Stimulated activated CD4-positive, alpha-beta T cell treated with anti-CD3 and anti-CD28 coated beads, Interleukin-1b, Interleukin-23, amount 100 ng/mL, for 1 hour (primary cell): ENCODE data around the gene PRSS38.

ENCODE experiments used
- DNase-seq, 2 donors: peaks; one replicate each; pipeline ENCODE4 v3.0.0-alpha.2; 2020; ENCODE audit warnings: low read depth in 2 of 2

Gene PRSS38

DNA sequence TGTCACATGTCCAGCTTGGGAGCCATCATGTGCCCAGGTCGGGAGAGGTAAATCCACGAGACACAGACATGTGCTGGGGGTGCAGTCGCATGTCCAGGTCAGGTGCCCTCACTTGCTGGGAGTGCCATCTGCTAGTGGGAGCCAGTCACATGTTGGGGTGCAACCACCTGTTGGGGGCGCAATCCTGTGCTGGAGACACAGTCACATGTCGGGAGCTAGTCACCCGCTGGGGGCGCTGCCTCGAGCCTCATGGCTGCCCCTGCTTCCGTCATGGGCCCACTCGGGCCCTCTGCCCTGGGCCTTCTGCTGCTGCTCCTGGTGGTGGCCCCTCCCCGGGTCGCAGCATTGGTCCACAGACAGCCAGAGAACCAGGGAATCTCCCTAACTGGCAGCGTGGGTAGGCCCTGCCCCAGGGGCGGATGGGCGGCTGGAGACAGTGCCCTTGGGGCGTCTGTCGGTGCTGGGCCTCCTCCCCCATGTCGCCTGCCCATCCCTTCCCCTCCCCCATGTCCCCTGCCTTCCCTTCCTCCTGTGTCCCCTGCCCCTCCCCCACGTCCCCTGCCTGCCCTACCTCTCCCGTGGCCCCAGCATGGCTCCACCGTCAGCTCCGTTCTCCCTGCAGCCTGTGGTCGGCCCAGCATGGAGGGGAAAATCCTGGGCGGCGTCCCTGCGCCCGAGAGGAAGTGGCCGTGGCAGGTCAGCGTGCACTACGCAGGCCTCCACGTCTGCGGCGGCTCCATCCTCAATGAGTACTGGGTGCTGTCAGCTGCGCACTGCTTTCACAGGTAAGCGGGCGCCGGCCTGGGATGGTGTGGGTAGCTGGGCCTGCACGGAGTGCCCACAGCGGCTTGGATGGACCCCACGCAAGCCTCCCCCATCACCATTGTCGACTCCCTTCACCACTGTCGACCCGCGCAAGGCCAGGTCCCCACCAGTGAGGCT is at the start of gene PRSS38:
TSS of gene PRSS38 (plus strand) at position 208 of the 942 bp plus-strand sequence. CDS start at position 250, 42 bp downstream.
- DNase-seq = no peak

DNA sequence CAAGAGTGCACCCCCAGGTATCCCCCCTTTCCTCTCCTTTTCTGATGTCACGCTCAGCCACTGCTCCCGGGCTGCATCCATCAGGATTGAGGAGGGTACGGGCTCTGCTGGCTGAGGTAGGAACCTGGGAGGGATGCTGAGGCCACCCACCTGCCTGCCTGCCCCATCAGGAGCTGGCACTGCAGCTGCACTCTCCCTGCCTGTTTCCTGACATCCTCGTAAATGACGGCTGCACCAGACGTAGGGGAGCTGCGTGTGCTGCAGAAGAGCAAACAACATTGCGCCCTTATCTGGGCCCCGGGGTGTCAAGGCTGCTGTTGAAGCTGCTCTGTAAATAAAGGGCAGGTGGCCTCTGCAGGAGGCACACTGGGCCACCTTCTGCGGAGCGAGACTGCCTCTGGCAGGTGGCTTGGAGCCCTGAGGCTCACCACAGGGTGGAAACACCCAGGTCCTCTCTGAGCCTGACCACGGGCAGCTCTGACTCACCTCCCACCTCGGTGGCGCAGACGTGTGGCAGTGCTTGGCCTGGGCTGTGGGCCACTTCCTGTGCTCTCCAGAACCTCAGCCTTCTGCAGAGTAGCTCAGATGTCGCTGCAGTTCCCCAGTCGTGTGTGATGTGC is 49.4 kb upstream of the PRSS38 start:
- DNase-seq = peak in 1 of 2 donors; percentile 63

DNA sequence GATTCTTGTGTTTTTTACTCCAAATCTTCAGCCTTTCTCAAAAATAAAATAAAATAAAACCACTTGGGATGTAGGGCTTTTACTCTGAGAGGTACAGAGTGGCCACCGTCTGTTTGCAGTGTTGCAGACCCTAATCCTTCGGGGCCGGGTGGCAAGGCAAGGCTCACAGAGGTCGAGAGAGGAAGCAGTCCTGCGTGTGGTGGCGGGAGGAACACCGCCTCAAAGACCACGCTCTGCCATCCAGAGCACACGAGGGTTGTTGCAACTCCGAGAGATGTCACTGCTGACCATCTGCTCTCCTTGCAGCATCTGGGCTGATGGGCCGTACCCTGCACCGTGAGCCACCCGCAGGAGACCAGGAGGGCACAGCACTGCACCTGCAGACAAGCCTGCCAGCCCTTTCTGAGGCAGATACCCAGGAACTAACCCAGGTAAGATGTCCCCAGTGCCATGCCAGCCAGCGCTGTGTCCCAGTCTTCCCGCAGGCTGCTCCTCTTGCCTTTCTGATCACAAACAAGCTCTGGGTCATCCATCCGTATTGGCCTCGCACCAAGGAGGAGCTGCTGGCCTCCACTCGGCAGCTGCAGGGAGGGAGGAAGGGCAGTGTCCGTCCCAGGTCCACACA is 48.7 kb upstream of the PRSS38 start:
- DNase-seq = no peak

DNA sequence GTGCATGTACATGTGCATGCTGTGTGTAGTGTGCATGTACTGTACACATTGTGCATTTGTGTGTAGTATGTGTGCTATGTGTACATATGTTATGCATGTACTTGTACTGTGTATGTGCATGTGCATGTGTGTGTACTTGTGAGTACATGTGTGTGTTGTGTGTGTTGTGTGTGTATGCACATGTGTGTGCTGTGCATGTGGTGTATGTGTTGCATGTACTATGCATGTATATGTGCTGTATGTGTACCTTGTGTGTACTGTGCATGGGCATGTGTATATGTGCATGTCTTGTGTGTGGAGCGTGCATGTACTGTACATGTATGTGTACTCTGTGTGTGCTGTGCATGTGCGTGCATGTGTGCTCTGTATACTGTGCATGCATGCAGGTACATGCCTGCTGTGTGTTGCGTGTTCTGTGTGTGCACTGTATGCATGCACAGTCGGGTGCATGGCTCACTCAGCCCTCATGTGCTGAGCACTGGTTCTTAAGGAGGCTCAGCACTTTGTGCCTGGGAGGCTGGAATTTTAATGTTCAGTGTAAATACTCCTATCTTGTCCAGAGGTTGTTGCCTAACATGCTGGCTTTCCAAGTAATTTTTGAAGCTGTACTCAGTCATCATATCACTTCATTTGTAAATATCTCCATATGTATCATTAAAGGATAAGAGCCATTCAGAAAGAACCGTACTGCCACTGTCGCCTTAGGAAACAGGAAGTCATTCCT is 47.9 kb upstream of the PRSS38 start:
- no peak for DNase-seq

DNA sequence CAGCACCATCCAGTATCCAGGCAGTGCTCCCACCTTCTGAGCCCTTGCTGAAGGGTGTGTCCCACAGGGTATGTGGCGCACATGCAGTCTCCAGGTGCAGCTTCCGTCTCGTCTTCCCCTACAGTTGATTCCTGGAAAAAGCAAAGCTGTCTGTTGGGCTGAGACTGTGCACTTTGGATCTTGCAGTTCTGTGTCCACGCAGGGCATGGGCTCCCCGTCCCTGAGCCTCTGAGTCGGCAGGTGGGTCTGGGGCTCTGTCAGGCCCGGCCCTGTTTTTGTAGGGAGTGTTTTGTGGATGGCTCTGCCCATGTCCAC is 47.4 kb upstream of the PRSS38 start:
- DNase-seq = no peak

DNA sequence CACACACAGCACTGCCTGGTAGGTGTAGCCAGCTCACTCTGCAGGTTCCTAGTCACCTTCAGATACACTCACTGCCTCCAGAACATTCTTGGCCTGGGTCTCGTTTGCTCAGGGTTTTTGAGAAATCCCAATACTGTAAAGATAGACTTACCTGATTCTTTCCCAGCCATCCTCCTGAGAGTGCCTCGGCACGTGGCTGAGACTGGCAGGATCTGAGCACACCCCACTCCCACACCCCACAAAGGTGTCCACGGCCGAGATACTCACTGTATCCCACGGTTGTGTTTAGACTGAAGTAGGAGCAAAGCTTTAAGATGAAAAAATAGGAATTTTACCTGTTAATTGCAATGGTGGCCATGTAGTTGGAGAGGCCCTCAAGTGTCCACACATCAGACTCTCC is 46.8 kb upstream of the PRSS38 start:
- no peak for DNase-seq

DNA sequence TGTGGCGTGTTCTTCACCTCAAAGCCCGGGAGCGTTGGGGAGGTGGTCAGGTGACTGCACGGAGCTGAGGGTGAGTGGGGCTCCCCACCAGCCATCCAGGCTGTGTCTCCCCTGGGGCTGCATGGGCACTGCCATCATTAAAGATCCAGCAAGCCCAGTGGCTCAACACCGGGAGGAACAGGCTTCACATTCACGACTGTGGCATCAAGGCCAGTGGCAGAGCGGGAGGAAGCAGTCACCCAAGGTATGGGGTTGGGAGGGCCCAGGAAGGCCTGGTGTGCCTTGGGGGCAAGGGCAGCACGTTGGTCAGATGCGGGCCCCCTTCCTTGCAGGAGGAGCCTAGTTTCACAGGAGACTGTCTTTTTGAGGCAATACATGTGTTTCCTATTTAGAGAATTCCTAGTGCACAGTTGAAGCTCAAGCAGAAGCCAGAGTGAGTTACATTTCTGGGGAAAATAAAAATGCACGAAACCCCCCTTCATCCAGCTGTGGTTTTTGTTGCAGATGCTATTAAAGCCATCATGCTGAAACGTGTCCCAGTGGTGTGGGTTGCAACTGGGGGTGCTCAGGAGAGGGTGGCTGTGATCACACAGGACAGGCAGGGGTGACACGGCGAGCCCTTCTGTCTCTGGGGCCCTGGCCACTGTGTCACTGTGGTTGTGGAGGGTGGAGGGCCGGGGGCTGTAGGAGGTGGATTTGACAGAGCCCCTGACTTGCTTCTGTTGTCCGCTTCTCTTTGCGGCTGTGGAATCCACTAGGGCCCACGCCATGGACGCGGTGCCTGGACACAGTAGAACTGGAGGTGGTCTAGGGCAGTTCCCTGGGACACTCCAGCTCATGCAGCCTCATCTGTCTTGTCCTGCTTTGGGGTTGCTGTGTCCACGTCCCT is 46.2 kb upstream of the PRSS38 start:
- no peak for DNase-seq

DNA sequence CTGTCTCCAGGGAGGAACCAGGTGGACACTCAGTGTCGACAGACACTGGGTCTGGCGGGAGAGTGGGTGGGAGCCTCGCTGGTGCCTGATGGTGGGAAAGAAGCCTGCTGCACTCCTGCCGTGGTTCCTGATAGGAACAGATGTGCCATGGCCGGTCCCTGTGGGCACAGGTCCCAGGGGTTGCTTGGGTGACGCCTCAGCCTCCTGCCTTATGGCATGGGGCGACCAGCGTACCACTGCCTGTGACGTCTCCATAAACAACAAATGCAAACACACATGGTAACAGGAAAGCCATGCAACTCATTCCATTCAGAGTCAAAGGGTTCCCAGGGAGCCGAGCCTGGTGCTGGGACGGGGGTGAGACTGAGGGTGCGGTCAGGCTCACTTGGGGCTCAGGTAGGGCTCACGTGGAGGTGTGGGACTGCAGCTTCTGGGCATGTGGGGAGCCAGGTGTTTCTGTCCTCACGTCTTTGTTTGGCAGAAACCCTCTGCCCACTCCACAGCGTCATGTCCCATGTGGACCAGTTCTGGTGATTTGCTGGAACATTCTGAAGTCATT is 45.5 kb upstream of the PRSS38 start:
- no peak for DNase-seq

DNA sequence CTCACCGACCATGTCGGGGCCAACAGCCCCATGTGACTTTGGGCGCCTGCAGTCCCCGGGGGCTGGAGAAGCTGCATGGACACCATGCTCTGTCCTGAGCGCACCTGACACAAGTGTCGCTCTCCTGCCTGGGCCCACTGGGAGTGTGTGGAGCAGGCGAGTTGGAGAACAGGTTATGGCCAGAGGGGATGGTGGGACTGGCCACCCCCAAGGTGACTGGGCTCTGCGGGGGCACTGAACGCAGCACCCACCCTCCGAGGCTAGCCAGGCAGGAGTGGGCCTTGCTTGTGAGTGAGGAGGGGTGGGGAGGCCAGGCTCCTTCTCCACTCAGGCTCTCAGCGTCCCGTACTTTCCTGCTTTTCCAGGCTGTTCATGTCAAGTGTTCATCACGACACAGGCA is 44.7 kb upstream of the PRSS38 start:
- DNase-seq = no peak

DNA sequence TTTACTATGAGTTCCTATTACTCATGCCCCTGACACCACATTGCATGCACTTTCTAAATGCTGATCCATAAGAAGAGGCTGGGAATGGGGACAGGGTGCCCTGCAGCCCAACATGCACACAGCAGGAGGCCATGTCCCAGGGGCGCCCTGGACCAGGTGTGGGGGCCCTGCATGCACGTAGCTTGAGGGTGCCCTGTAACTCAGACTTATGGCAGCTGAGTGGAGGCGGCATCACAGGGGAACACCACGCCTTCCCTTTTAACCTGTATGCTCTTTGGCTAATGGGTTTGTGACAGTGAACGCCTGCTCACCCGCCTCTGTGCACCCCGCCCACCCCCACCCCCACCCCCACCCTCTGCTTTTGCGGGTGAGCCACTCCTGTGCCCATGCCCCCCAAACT is 44.1 kb upstream of the PRSS38 start:
- no peak for DNase-seq

DNA sequence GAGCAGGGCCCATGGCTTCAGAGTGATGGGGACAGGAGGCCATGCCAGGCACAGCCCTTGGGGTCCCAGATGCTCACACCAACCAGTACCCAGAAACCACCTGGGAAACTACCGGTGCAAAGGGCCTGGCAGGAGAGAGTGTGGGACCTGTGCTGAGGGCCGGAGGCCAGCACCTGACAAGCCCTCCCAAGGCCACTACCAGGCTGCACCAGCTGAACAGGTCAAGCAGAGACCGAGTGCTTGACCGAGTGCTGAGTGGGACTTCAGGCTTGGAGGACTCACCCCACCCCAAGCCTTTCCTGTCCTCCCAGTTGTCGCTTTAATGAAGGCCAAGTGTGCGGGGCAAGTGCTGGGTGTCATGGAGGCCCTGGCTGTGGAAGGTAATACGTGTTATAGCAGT is 43.7 kb upstream of the PRSS38 start:
- DNase-seq = no peak

DNA sequence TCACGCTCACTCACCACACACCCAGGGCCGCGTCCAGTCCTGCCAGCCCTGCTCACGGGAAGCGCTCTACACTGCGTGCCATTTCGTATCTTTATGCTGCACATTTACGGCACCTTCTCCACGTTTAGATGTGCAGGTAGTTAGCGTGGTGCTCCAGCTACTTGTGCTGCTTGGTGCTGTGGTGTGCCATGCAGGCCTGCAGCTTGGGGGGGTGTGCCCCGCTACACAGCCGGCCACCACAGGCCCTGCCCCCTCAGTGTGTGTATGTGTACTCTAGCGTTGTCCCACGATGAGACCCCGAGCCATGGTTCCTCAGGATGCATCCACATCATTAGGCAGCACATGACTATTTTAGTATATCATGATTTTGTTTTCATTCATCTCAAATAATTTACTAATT is 41.9 kb upstream of the PRSS38 start:
- DNase-seq = no peak

DNA sequence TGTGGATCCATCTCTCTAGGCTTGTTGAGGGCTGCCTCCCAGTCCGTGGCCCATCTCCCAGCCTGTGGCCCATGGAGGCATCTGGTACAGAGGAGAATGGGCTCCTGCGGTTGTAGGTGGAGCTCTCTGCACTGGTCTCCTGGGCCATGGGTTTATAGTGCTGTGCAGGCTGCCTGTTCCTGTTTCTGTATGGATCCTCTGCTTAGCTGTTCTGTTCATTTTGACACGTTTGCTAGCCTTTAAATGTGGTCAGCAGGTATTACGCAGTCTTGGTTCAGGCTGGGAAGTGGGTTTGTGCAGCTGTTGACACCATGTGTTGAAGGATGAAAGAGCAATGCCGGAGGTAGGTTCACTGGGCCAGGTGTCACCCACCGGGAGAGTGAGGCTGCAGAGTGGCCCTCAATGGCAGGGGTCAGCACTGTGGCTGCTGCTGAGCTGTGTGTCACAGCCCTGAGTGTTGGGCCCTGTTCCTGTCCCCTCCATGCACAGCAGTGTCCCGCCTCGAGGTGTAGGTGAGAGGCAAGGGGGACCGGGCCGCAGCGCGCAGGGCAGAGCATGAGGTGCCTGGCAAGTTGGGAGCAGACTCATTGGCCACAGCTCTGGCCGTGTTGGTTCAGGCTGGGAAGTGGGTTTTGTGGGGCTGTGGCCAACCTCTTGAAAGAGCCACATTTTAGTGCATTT is 41.3 kb upstream of the PRSS38 start:
- DNase-seq = no peak

DNA sequence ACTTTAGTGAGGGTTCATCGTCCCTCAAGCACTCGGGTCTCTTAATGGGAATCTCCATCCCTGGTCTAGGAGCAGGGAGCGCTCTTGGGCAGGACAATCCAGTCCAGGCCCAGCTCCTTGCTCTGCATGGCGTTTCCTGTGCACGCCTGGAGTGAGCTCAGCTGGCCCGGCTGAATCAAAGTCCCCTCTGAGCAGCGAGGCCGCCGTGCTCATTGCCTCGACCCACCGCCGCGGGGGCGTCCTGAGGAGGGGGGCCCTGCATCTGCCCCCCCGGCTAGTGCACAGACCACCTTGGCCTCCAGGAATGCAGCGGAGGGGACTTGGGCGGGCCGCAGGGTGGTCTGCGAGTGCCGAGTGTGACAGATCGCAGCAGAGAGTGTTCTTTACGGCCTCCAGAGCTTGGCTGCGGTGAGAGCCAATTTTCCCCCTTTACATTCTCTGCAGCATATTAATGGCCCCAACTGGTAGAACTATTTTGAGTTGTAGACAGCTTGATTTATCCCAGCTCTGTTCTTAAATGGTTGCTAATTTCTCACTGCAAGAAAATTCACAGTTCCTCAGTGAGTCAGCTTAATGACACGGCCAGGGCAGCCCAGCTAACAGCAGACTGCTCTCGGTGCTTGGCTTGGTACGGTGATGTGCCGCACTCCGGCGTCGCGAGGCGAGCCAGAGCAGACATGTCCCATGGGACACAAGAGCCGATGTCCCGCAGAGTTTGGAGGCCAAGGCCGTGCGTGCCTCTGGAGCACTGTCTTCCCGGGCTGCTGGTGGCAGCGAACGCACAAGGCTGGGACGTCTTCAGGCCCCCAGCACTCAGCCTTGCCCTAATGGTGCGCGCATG is 40.4 kb upstream of the PRSS38 start:
- DNase-seq = no peak

DNA sequence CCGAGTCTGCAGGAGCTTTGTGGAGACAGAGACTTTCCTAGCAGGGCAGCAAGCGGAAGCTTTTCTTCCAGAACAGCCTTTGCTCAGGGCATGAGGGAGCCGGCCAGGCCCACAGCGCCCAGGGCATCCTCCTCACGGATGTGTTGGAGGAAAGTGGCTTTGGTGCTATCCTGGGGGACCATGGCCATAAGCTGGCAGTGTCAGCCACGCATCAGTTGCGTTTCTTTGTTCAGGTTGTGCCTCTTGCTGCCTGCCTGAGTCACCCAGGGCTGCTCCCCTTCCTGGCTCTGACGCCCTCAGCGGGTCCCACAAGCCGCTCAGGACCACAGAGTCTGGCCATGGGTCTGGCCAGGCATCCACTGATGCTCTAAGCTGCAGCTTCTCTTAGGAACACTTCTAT is 39.6 kb upstream of the PRSS38 start:
- DNase-seq = no peak

DNA sequence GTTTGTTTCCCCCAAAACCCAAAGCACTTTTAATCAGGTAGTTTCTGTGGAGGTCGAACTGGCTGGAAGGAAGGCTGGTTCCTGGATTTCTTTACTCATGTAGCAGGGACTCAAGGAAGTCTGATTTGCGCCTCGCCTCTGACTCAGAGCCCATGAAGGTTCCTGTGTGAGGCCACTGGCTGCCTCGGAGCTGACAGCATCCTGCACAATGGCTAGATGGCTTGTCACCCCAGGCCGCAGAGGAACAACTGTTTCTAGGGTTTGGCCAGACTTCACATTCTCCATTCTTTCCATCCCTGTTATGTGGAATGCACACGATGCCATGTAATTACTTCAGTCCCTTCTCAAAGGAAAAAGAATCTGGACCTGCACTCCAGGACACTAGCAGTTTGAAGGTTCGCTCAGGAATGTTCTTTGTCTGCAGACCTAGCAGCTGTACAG is 39.1 kb upstream of the PRSS38 start:
- no peak for DNase-seq

DNA sequence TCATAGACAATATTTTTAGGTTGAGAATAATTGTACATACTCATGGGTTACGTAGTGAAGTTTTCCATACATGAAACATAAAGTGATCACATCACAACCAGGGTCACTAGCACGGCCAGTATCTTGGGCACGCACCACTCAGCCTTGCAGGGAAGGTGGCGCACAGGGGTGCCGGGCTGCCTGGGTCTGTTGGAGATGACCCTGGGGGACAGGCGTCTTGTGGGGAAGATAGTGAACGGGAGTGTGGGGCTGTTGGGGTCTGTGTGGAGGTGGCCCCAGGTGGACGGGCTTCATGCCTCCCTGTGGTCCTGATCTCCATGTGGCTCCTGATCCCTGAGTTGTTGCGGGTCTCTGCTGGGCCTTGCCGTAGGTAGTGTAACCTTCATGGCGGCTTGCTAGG is 38.3 kb upstream of the PRSS38 start:
- DNase-seq = no peak

DNA sequence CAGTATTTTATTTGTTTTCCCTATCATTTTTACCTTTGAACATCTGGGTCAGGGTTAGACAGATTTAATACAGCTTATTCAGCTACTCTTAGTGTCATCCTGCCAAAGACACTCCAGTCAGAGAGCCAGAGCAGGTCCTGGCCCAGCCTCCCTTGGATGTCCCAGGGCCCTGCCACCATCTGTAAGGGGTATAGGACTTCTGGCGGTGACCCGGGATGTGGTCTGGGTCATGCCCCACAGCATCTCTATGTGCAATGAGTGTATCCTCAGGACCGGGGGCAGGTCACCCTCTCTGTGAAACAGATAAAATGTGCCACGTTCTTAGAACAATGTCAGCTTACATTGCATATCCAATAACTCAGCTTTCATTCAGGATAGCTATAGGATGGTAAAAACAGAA is 37.8 kb upstream of the PRSS38 start:
- no peak for DNase-seq

DNA sequence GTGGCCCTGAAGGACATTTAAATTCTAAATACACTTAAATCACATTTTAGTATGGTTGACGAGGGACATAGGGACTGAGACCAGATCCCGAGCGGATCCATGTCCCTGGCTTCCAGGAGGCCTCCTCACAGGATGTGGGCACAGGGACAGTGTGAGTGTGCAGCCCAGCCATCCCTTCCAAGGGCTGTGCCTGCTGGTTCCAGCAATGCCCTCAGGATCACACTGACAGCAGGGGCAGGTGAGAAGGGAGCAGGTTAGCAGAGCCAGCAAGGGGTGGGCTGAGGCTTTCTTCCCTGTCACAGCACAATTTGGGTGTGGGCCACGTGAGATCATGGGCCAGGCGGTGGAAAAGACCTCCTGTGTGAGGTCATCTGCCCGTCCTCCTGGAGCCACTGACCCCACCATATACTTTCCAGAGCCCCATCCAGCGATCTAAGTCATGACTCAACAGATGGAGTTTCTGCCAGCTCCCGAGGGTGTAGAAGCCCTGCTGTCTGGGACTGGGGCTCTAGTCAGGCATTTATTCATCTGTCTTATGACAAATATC is 37.0 kb upstream of the PRSS38 start:
- no peak for DNase-seq
